ENCODE results near the gene DCDC2C. TPM values are rescaled to one million over a fixed set of nuclear protein-coding genes. Genes with fewer than 3 reads are reported as not detected.
A peak's percentile ranks its signal among the peaks of the same experiment; 100 is the strongest.
"Not testable (repeated sequence)": the region's sequence is repeated elsewhere in the genome, so short reads cannot be mapped to it uniquely, and the experiment has no call there.

The DCDC2C gene
- total RNA-seq, 1 donor from 2014 or later: not detected

DNA sequence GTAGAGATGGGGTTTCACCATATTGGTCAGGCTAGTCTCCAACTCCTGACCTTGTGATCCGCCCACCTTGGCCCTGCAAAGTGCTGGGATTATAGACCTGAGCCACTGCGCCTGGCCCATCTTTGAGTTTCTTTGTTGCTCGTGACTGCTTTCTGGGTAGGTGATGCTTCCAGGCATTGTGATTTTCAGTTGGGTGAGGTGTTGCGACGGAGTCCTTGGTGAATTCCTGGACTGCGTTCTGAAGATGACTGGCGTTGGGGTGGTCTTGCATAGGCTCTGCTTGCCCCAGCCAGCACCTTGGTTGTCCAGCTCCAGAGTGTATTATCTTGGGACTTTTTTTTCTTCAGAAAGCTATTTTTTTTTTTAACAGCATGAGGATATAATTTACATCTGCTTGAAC is 103.4 kb downstream of the DCDC2C start:
- Histone ChIP-seq H2AFZ (replicated peaks) (no peak overlapping the region), H3K36me3 (no peaks in the 10 kb centered on the region), H3F3A (ENCODE audit: low read depth) (no peaks in the 10 kb centered on the region), H3K4me3 (no peak overlapping the region), H3K9me3 (ENCODE audit: low read depth) (no peaks in the 10 kb centered on the region), H3K79me2 (ENCODE audit: low read depth) (no peaks in the 10 kb centered on the region), H4K20me1 (ENCODE audit: low read depth) (no peaks in the 10 kb centered on the region), H3K9ac (no peak overlapping the region), H3K4me2 (no peak overlapping the region), H3K27ac (no peak overlapping the region), H3K4me1 (no peaks in the 10 kb centered on the region), H3K27me3 (no peaks in the 10 kb centered on the region)
- TF ChIP-seq EZH2phosphoT487 (IDR thresholded peaks at IDR 0.05): no peak
- TF ChIP-seq, protein P1, sequence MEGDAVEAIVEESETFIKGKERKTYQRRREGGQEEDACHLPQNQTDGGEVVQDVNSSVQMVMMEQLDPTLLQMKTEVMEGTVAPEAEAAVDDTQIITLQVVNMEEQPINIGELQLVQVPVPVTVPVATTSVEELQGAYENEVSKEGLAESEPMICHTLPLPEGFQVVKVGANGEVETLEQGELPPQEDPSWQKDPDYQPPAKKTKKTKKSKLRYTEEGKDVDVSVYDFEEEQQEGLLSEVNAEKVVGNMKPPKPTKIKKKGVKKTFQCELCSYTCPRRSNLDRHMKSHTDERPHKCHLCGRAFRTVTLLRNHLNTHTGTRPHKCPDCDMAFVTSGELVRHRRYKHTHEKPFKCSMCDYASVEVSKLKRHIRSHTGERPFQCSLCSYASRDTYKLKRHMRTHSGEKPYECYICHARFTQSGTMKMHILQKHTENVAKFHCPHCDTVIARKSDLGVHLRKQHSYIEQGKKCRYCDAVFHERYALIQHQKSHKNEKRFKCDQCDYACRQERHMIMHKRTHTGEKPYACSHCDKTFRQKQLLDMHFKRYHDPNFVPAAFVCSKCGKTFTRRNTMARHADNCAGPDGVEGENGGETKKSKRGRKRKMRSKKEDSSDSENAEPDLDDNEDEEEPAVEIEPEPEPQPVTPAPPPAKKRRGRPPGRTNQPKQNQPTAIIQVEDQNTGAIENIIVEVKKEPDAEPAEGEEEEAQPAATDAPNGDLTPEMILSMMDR (IDR thresholded peaks at IDR 0.05): no peak
- no peak for TF ChIP-seq EZH2 (IDR thresholded peaks at IDR 0.05)
- peaks cover 3% of the 10 kb centered on the region for H3K36me3 Mint-ChIP-seq
- no peak overlapping the region for H3K4me3 Mint-ChIP-seq
- H3K9me3 Mint-ChIP-seq: peaks cover 12% of the 10 kb centered on the region
- DNase-seq (ENCODE audit: low spot score): no peak
- H3K27me3 Mint-ChIP-seq (ENCODE audit: insufficient read depth, low read depth): no peaks in the 10 kb centered on the region
- peaks cover 4% of the 10 kb centered on the region for H3K4me1 Mint-ChIP-seq
- H3K27ac Mint-ChIP-seq: no peak overlapping the region

DNA sequence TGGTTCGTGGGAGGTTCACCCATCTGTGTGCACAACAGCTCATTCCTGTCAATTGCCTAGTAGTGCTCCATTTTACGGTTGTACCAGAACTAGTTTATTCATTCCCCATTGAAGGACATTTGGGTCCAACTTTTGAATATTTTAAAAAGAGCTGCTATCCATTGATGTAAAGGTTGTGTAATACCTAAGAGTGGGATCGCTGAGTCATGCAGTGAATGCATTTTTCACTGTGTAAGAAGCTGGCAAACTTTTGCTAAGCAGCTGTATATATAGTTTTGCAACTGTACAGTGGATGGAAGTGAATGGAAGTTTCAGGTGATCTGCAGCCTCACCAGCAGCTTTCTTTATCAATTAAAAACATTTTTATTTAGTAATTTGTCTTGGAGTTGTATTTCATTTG is 104.5 kb downstream of the DCDC2C start:
- no peak overlapping the region for H2AFZ ChIP-seq (replicated peaks)
- TF ChIP-seq EZH2 (IDR thresholded peaks at IDR 0.05) (no peak), EZH2phosphoT487 (IDR thresholded peaks at IDR 0.05) (no peak)
- TF ChIP-seq, protein P1 (IDR thresholded peaks at IDR 0.05): no peak
- Mint-ChIP-seq H3K4me1 (peaks cover 4% of the 10 kb centered on the region), H3K36me3 (peaks cover 3% of the 10 kb centered on the region), H3K27ac (no peak overlapping the region), H3K27me3 (ENCODE audit: insufficient read depth, low read depth) (no peaks in the 10 kb centered on the region), H3K9me3 (peaks cover 19% of the 10 kb centered on the region), H3K4me3 (no peak overlapping the region)
- no peaks in the 10 kb centered on the region for H4K20me1 ChIP-seq (ENCODE audit: low read depth)
- H3K9me3 ChIP-seq (ENCODE audit: low read depth): no peaks in the 10 kb centered on the region
- H3K79me2 ChIP-seq (ENCODE audit: low read depth): no peaks in the 10 kb centered on the region
- H3K27me3 ChIP-seq: no peaks in the 10 kb centered on the region
- H3K4me2 ChIP-seq: no peak overlapping the region
- H3F3A ChIP-seq (ENCODE audit: low read depth): no peaks in the 10 kb centered on the region
- H3K36me3 ChIP-seq: no peaks in the 10 kb centered on the region
- no peaks in the 10 kb centered on the region for H3K4me1 ChIP-seq
- H3K27ac ChIP-seq: no peak overlapping the region
- DNase-seq (ENCODE audit: low spot score): no peak
- H3K9ac ChIP-seq: no peak overlapping the region
- H3K4me3 ChIP-seq: no peak overlapping the region

DNA sequence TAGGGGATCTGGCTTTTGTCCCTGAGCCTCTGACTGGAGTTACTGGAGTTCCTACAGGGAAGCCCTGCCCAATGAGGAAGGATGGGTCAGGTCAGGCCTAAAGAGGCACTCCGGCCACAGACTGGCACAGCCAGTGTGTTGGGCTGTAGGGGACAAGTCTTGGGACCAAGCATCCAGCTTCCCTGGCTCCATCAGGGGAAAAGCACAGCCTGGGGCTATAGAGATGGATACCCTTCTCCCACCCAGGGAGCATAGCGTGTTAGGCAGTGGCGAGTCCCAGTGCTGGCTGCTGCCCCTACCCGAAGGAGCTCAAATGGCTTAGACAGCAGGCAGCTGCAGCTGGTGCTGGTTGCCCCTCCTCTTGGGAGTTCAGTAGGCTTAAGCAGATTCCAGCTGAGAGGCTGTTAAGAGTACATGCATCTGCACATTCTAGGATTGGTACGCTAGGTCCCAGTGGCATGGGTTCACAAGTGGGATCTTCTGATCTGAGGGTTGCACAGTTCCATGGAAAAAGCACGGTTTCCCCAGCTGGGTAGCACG is 111.4 kb downstream of the DCDC2C start:
- Histone ChIP-seq H3K9me3 (ENCODE audit: low read depth) (no peaks in the 10 kb centered on the region), H3K36me3 (no peaks in the 10 kb centered on the region), H3K27me3 (no peaks in the 10 kb centered on the region), H3K79me2 (ENCODE audit: low read depth) (no peaks in the 10 kb centered on the region), H3K4me2 (peak overlapping the region; percentile 12), H3K9ac (no peak overlapping the region), H3K4me1 (peaks cover 16% of the 10 kb centered on the region), H3F3A (ENCODE audit: low read depth) (peaks cover 3% of the 10 kb centered on the region), H3K4me3 (no peak overlapping the region), H4K20me1 (ENCODE audit: low read depth) (no peaks in the 10 kb centered on the region), H2AFZ (replicated peaks) (peak overlapping the region; percentile 87), H3K27ac (no peak overlapping the region)
- Mint-ChIP-seq H3K36me3 (peaks cover 3% of the 10 kb centered on the region), H3K4me1 (peaks cover 5% of the 10 kb centered on the region), H3K4me3 (no peak overlapping the region), H3K9me3 (peaks cover 24% of the 10 kb centered on the region), H3K27ac (no peak overlapping the region), H3K27me3 (ENCODE audit: insufficient read depth, low read depth) (no peaks in the 10 kb centered on the region)
- TF ChIP-seq, protein P1 (IDR thresholded peaks at IDR 0.05): no peak
- no peak for TF ChIP-seq EZH2 (IDR thresholded peaks at IDR 0.05)
- no peak for TF ChIP-seq EZH2phosphoT487 (IDR thresholded peaks at IDR 0.05)
- peak; percentile 58 for DNase-seq (ENCODE audit: low spot score)

DNA sequence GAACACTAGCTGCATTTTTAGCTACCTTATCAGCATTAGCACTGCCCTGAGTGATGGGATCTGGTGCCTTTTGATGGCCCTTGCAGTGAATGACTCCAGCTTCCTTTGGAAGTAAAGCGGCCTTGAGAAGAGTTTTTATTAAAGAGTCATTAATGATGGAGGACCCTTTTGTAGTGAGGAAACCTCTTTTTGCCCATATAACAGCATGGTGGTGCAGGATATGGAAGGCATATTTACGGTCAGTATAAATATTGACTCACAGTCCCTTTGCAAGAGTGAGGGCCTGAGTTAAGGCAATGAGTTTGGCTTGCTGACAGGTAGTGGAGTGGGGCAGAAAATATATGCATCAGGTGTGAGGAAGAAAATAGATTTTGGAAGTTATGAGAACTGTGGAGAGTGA is 113.8 kb downstream of the DCDC2C start:
- H3F3A ChIP-seq (ENCODE audit: low read depth); H2AFZ ChIP-seq (replicated peaks); H3K36me3 ChIP-seq; H3K9ac ChIP-seq; H3K4me1 Mint-ChIP-seq; H3K27me3 ChIP-seq; DNase-seq (ENCODE audit: low spot score); H3K79me2 ChIP-seq (ENCODE audit: low read depth); H3K4me3 ChIP-seq; H3K9me3 ChIP-seq (ENCODE audit: low read depth); H3K4me3 Mint-ChIP-seq; H4K20me1 ChIP-seq (ENCODE audit: low read depth); H3K27me3 Mint-ChIP-seq (ENCODE audit: insufficient read depth, low read depth); H3K27ac ChIP-seq; H3K36me3 Mint-ChIP-seq; H3K4me2 ChIP-seq; H3K27ac Mint-ChIP-seq: not testable (repeated sequence)
- peaks cover 12% of the 10 kb centered on the region for H3K9me3 Mint-ChIP-seq
- peaks cover 16% of the 10 kb centered on the region for H3K4me1 ChIP-seq

Data from neural progenitor cell (in vitro differentiated cells).